Thymus (tissue), 11 donors: ENCODE measurements around the gene NAXD. TPM values are rescaled to one million over a fixed set of nuclear protein-coding genes. Genes with fewer than 3 reads are reported as not detected.
A peak's percentile ranks its signal among the peaks of the same experiment; 100 is the strongest.

Experiments
- DNase-seq, 9 donors: peaks; one replicate each; pipeline ENCODE4 v3.0.0-alpha.2; 2013; ENCODE audit warnings: low spot score in 9 of 9, low read depth in 6 of 9, missing footprints in 1 of 9
- H3K27ac ChIP-seq, 2 donors: one replicate each; pipeline ENCODE4 v1.5.1; 2013; ENCODE audit warnings: control low read depth in 1 of 2, low read depth in 1 of 2, low read length in 1 of 2, mild to moderate bottlenecking in 1 of 2, moderate library complexity in 1 of 2
- H3K27me3 ChIP-seq, 2 donors: one replicate each; pipeline ENCODE4 v1.5.1; 2013; ENCODE audit warnings: low read length in 1 of 2; ENCODE audit not compliant: control insufficient read depth in 2 of 2, insufficient read depth in 1 of 2
- H3K36me3 ChIP-seq, 2 donors: one replicate each; pipeline ENCODE4 v1.5.1; 2013; ENCODE audit warnings: low read length in 1 of 2, mild to moderate bottlenecking in 1 of 2, moderate library complexity in 1 of 2; ENCODE audit not compliant: control insufficient read depth in 2 of 2, insufficient read depth in 2 of 2
- H3K4me1 ChIP-seq, 2 donors: one replicate each; pipeline ENCODE4 v1.5.1; 2013; ENCODE audit warnings: low read length in 2 of 2; ENCODE audit not compliant: control insufficient read depth in 2 of 2, insufficient read depth in 2 of 2
- H3K4me3 ChIP-seq, 2 donors: one replicate each; pipeline ENCODE4 v1.5.1; 2013; ENCODE audit warnings: low read length in 2 of 2, control low read depth in 1 of 2, mild to moderate bottlenecking in 1 of 2
- H3K9me3 ChIP-seq, 2 donors: one replicate each; pipeline ENCODE4 v1.5.1; 2013; ENCODE audit warnings: low read length in 1 of 2, mild to moderate bottlenecking in 1 of 2; ENCODE audit not compliant: control insufficient read depth in 2 of 2, insufficient read depth in 1 of 2
- WGBS: extraction: QIAGEN DNeasy Blood & Tissue Kit; methylation state at CpG from one replicate; pipeline ENCODE4 v1.1.7; 2013; 5-methylcytosine and 5-hydroxymethylcytosine counted together
- polyA plus RNA-seq: library from polyadenylated mRNA; stranded (reverse); fragments of 200-250 nt; gene quantifications from one replicate; pipeline ENCODE4 v1.2.3, GENCODE V29; 2013
- total RNA-seq: library from RNA; stranded (reverse); fragments of 120-200 nt; gene quantifications from one replicate; pipeline ENCODE4 v1.2.4, GENCODE V29; 2013
- donor health status: healthy.

Gene NAXD
- total and polyA plus RNA-seq, 2 donors: 15.8 to 50.4 TPM

GRCh38 chr13:110607675-110608224, 7.6 kb upstream of the NAXD start:
- peaks cover 0 to 5% of the 10 kb centered on the region in 2 donors for H3K27me3 ChIP-seq
- no peak overlapping the region for H3K27ac ChIP-seq
- no peak overlapping the region for H3K4me3 ChIP-seq
- H3K36me3 ChIP-seq: no peaks in the 10 kb centered on the region
- H3K4me1 ChIP-seq: no peaks in the 10 kb centered on the region
- H3K9me3 ChIP-seq: peaks cover 0 to 1% of the 10 kb centered on the region in 2 donors
- WGBS: 93% methylated on average over 3 of the region's 3 CpGs
- DNase-seq: no peak

- WGBS: 93% methylated on average over 12 of the region's 12 CpGs
- no peak overlapping the region for H3K27ac ChIP-seq
These were observed 4.3 kb upstream of the NAXD start for GRCh38 chr13:110610955-110611595.

DNA sequence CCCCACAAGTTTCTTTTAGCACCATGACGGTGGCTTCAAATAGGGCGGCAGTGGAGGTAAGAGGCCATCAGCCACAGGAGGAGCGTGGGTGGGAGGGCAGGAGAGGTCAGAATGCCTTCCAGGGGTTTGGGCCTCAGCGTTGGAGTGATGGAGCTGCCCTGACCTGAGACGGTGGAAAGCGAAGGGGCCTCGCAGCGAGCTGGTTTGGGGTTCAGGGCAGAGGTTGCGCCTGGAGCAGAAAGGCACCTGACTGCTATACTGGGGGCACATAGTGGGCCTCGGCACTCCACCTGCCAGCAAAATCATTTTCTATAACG, 382 bp upstream of the NAXD start:
- Histone ChIP-seq H3K27me3 (peaks cover 0 to 5% of the 10 kb centered on the region in 2 donors), H3K4me1 (peaks cover 7 to 15% of the 10 kb centered on the region in 2 donors), H3K9me3 (peaks cover 1 to 9% of the 10 kb centered on the region in 2 donors), H3K36me3 (peaks cover 0 to 2% of the 10 kb centered on the region in 2 donors), H3K4me3 (peak overlapping the region; percentile 77 to 100), H3K27ac (peak overlapping the region; percentile 22 to 42)
- 95% methylated on average over 11 of the region's 11 CpGs for WGBS
- no peak for DNase-seq

More at GRCh38 chr13:110610955-110611595, 4.3 kb upstream of the NAXD start:
- Histone ChIP-seq H3K36me3 (no peaks in the 10 kb centered on the region), H3K4me1 (peaks cover 0 to 4% of the 10 kb centered on the region in 2 donors), H3K4me3 (no peak overlapping the region), H3K27me3 (peaks cover 0 to 5% of the 10 kb centered on the region in 2 donors), H3K9me3 (peaks cover 1 to 6% of the 10 kb centered on the region in 2 donors)
- peak in 1 of 9 donors; percentile 5 for DNase-seq

DNA sequence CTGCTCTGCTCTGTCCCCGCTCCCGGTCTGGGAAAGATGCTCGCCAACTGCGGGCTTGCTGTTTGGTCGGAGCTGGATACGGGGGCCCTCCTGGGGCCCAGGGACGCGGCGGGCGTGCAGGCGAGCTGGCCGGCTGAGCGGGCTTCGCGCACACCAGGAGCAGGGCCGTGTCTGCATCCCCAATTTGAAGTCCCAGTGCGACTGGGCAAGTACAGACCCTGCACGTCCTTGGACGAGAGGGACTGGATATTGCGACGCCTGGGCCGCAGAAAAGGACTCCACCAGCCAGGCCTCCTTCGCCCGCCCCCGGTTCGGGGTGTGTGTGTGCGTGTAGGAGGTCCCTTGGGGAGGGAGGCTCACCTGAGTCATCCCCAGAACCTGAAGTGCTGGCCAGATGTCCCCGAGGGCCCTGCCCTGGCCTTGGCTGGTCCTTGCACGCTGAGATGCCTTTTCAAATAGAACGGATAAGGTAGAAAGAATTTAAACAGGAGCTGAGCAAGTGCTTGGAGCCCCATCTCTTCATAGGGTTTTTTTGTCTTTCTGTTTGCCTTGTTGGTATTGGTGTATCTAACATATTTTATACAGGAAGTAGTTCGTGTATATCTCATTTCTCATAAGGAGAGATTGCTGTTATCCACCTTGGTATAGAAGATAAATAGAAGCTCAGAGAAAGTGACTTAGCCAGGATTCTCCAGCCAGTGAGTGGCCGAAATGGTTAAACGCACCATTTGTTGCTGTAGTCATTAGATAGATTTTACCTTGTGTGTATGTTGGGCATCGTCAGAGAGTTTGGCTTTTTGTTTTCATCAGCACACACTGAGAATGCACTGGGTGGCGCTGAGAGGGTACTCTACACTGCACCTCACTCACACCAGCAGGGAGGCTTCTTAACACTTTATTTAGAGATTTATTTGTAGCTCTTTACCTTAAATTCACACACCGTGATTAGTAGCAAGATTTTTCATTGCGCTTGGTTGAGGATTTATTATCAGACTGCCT, 1.1 kb downstream of the NAXD start:
- Histone ChIP-seq H3K9me3 (peaks cover 1 to 9% of the 10 kb centered on the region in 2 donors), H3K36me3 (peaks cover 0 to 2% of the 10 kb centered on the region in 2 donors), H3K27me3 (peaks cover 0 to under 1% of the 10 kb centered on the region in 2 donors), H3K27ac (peak overlapping the region in 1 of 2 donors; percentile 84), H3K4me3 (peak overlapping the region; percentile 77 to 100), H3K4me1 (peaks cover 7 to 15% of the 10 kb centered on the region in 2 donors)
- 17% methylated on average over 37 of the region's 37 CpGs for WGBS
- peak in 4 of 9 donors; percentile 4 to 48 (median 18) for DNase-seq

DNA sequence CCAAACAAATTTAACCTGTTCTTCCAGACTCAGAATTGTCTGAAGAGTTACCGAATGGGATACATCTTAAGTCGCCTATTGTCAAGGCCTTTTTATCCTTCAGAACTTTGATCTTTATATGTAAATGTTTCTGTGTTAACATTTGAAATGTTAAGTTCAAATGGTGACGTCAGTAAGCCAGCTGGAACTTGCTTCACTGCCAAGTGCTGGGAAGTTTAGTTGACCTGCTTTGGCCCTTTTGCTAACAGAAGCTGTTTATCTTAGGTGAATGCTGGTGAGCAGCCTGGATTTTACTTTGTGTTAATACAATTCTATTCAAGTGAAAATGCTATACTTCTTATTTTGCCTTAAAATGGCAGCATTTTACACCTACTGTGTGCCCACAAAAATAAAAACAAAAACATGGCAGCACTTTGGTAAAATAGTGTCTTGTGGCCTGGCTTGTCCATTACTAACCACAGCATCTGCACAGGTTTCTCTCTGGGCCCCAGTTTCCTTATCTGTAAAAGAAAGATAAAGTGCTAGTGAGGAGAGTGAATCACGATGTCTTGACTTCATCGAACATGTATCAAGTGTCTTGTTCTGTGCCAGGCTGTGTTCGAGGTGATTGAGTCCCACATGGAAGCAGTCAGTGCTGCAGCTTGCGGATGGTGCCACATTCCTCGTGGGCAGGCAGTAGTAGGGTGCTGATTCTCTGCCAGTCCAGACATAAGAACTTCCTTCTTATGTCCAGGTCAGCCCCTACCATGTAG, 2.2 kb downstream of the NAXD start:
- H3K4me1 ChIP-seq: peaks cover 7 to 15% of the 10 kb centered on the region in 2 donors
- 89% methylated on average over 8 of the region's 8 CpGs for WGBS
- DNase-seq: no peak

DNA sequence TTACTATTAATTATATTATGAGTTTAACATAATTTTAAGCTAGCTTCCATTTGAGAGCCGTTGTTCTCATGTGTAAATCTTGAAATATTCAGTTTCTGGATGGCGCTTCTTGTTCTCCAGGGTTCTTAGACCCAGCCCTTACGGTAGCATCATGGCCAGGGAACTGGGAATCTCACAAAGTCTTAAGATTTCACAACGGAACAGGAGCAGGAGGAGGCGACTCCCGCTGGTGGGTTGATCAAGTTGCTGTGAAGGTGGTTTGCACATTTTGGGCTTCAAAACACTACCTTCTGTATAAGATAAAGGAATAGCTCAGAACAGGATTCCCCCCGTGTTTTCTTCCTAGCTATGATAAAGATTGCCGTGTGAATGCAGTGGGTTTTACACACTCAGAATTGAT, 2.8 kb downstream of the NAXD start:
- no peaks in the 10 kb centered on the region for H3K27me3 ChIP-seq
- no peak overlapping the region for H3K4me3 ChIP-seq
- 98% methylated on average over 8 of the region's 8 CpGs for WGBS
- no peak for DNase-seq
- H3K9me3 ChIP-seq: peaks cover 0 to 9% of the 10 kb centered on the region in 2 donors
- no peak overlapping the region for H3K27ac ChIP-seq
- H3K36me3 ChIP-seq: peaks cover 7 to 12% of the 10 kb centered on the region in 2 donors
- peaks cover 7 to 15% of the 10 kb centered on the region in 2 donors for H3K4me1 ChIP-seq

More for the DNA sequence above, 2.2 kb downstream of the NAXD start:
- Histone ChIP-seq H3K27ac (no peak overlapping the region), H3K27me3 (no peaks in the 10 kb centered on the region), H3K9me3 (peaks cover 1 to 9% of the 10 kb centered on the region in 2 donors), H3K36me3 (peaks cover 2 to 5% of the 10 kb centered on the region in 2 donors), H3K4me3 (no peak overlapping the region)

- Histone ChIP-seq H3K9me3 (peaks cover 0 to 9% of the 10 kb centered on the region in 2 donors), H3K27ac (no peak overlapping the region), H3K27me3 (no peaks in the 10 kb centered on the region), H3K4me3 (no peak overlapping the region), H3K36me3 (peaks cover 10 to 14% of the 10 kb centered on the region in 2 donors), H3K4me1 (peaks cover 7 to 15% of the 10 kb centered on the region in 2 donors)
- WGBS: 97% methylated on average over 9 of the region's 9 CpGs
- no peak for DNase-seq
These were observed 3.4 kb downstream of the NAXD start for GRCh38 chr13:110618780-110619179.

GRCh38 chr13:110620596-110620995, 5.3 kb downstream of the NAXD start:
- 93% methylated on average over 2 of the region's 2 CpGs for WGBS
- H3K36me3 ChIP-seq: peaks cover 19 to 24% of the 10 kb centered on the region in 2 donors
- H3K27me3 ChIP-seq: no peaks in the 10 kb centered on the region
- no peak overlapping the region for H3K4me3 ChIP-seq
- no peak overlapping the region for H3K27ac ChIP-seq
- peaks cover 0 to 3% of the 10 kb centered on the region in 2 donors for H3K9me3 ChIP-seq
- DNase-seq: no peak
- H3K4me1 ChIP-seq: peaks cover 7 to 10% of the 10 kb centered on the region in 2 donors
